HepG2 (cell line): ENCODE results near the gene CACNG5. TPM values are rescaled to one million over a fixed set of nuclear protein-coding genes. Genes with fewer than 3 reads are reported as not detected.

ENCODE experiments used
- ATAC-seq: fragments of 200-7000 bp; cut with Tn5 transposase; 3 replicates; pipeline ENCODE4 v1.9.1; 2020; ENCODE audit warnings: mild to moderate bottlenecking, moderate library complexity
- BruUV-seq: library from RNA; stranded (reverse); fragments of 400-500 nt; replicated peaks from 2 replicates; lab custom pipeline; 2021; lab: Mats Ljungman, UMichigan
- CTCF ChIA-PET: fragments of 300-600 bp; formaldehyde crosslinking; extraction: SDS; loops from one replicate; lab custom pipeline; 2021; ENCODE audit warnings: low total read pairs, inconsistent platforms, low intra/inter-chr PET ratio; lab: Yijun Ruan, JAX
- POLR2A ChIA-PET: fragments of 350-600 bp; sonication (Branson Sonifier 250); formaldehyde crosslinking; loops from one replicate; lab custom pipeline; 2020; ENCODE audit warnings: antibody characterized with exemption, inconsistent platforms; lab: Yijun Ruan, JAX
- DNase-seq: peaks from one replicate; pipeline ENCODE4 v3.0.0-alpha.2; 2015; ENCODE audit warnings: low spot score
- FAIRE-seq: peaks from 3 replicates; lab custom pipeline; 2011; peaks lifted over from hg19 to GRCh38; lab: Jason Lieb, UNC
- H2AFZ ChIP-seq: one replicate; pipeline ENCODE4 v1.6.1; 2011; ENCODE audit warnings: low read length, inconsistent platforms
- H3K27ac ChIP-seq: fragments of 300-600 bp; 3 replicates; pipeline ENCODE4 v1.8.0; 2011; ENCODE audit warnings: mixed run types, mild to moderate bottlenecking, mixed read lengths, low read length, inconsistent platforms; ENCODE audit not compliant: insufficient read depth; ENCODE audit errors: extremely low read length
- H3K27me3 ChIP-seq, 2 experiments: fragments of 200-600 bp in 1 of 2; 2 replicates in 1 of 2; 3 replicates in 1 of 2; pipeline versions ENCODE4 v1.6.0 to v1.8.0; 2011; ENCODE audit warnings: low read length in 2 of 2, mild to moderate bottlenecking in 2 of 2, moderate library complexity in 2 of 2, inconsistent platforms in 1 of 2; ENCODE audit not compliant: insufficient read depth in 2 of 2, control insufficient read depth in 1 of 2
- H3K36me3 ChIP-seq, 2 experiments: fragments of 200-600 bp in 1 of 2; replicated peaks in 1 of 2; 2 replicates in 1 of 2; 3 replicates in 1 of 2; pipeline versions ENCODE4 v1.5.1 to v1.8.0; 2011; ENCODE audit warnings: low read length in 2 of 2, inconsistent platforms in 1 of 2; ENCODE audit not compliant: insufficient read depth in 2 of 2, control insufficient read depth in 1 of 2
- H3K4me1 ChIP-seq: 2 replicates; pipeline ENCODE4 v1.5.1; 2012; ENCODE audit warnings: low read length, inconsistent platforms; ENCODE audit not compliant: insufficient read depth
- H3K4me2 ChIP-seq: 2 replicates; pipeline ENCODE4 v1.6.0; 2011; ENCODE audit warnings: low read depth, low read length, inconsistent platforms
- H3K4me3 ChIP-seq, 3 experiments: fragments of 200-600 bp in 1 of 3; sonication (generic), shearing (Covaris generic) in 1 of 3; replicated peaks in 1 of 3; 2 replicates each; pipeline ENCODE4 v1.5.1; 2011 to 2016; ENCODE audit warnings: low read length in 3 of 3, inconsistent platforms in 2 of 3, low read depth in 2 of 3, mild to moderate bottlenecking in 2 of 3, control low read depth in 1 of 3, mixed read lengths in 1 of 3; ENCODE audit not compliant: insufficient read depth in 1 of 3
- H3K79me2 ChIP-seq: one replicate; pipeline ENCODE4 v1.6.1; 2011; ENCODE audit warnings: low read length, inconsistent platforms; ENCODE audit not compliant: insufficient read depth
- H3K9ac ChIP-seq: 2 replicates; pipeline ENCODE4 v1.6.0; 2011; ENCODE audit warnings: mild to moderate bottlenecking, low read depth, low read length, inconsistent platforms; ENCODE audit not compliant: insufficient read depth
- H3K9me3 ChIP-seq: 2 replicates; pipeline ENCODE4 v1.5.1; 2012; ENCODE audit warnings: mild to moderate bottlenecking, low read length
- H4K20me1 ChIP-seq: 2 replicates; pipeline ENCODE4 v1.6.0; 2011; ENCODE audit warnings: inconsistent platforms, mild to moderate bottlenecking, low read length, moderate library complexity; ENCODE audit not compliant: insufficient read depth
- ATRX ChIP-seq: sonication (generic); formaldehyde crosslinking; IDR thresholded peaks from 2 replicates; pipeline ENCODE4 v1.4.0; 2020; ENCODE audit warnings: missing genetic modification reagents, borderline replicate concordance
- CTCF ChIP-seq: sonication (generic); formaldehyde crosslinking; IDR thresholded peaks from 2 replicates; pipeline ENCODE4 v1.5.0; 2020; ENCODE audit warnings: mild to moderate bottlenecking, missing genetic modification reagents, moderate library complexity
- MIER3 ChIP-seq: IDR thresholded peaks from 2 replicates; pipeline ENCODE4 v1.6.1; 2016; ENCODE audit warnings: missing compliant biosample characterization, borderline replicate concordance
- PHF5A ChIP-seq: IDR thresholded peaks from one replicate; pipeline ENCODE4 v1.6.1; 2018; ENCODE audit warnings: low read depth, missing genetic modification reagents; ENCODE audit not compliant: unreplicated experiment
- RAD21 ChIP-seq: fragments of 450-650 bp; formaldehyde crosslinking; IDR thresholded peaks from 2 replicates; pipeline ENCODE4 v1.5.0; 2020; ENCODE audit warnings: mild to moderate bottlenecking
- SKI ChIP-seq: fragments of 450-650 bp; IDR thresholded peaks from one replicate; pipeline ENCODE4 v1.6.1; 2018; ENCODE audit warnings: mild to moderate bottlenecking; ENCODE audit not compliant: partially characterized antibody
- STAG1 ChIP-seq: sonication (generic); formaldehyde crosslinking; IDR thresholded peaks from 2 replicates; pipeline ENCODE4 v1.4.0; 2020; ENCODE audit warnings: missing genetic modification reagents
- TCF7 ChIP-seq: sonication (generic); IDR thresholded peaks from 2 replicates; pipeline ENCODE4 v1.6.1; 2016; ENCODE audit warnings: antibody characterized with exemption, low read depth
- XRCC5 ChIP-seq: fragments of 200-400 bp; formaldehyde crosslinking; optimal IDR thresholded peaks from 2 replicates; pipeline ENCODE3; 2017; ENCODE audit warnings: mild to moderate bottlenecking, low read length
- ZNF768 ChIP-seq: sonication (generic); formaldehyde crosslinking; IDR thresholded peaks from 2 replicates; pipeline ENCODE4 v1.4.0; 2020; ENCODE audit warnings: missing genetic modification reagents
- WGBS: methylation state at CpG from one replicate; pipeline ENCODE4 v1.1.6; 2017; ENCODE audit warnings: low lambda C conversion rate; 5-methylcytosine and 5-hydroxymethylcytosine counted together
- in situ Hi-C: cut with HindIII; loops from 2 replicates; pipeline ENCODE4 v1.10.0; 2017; ENCODE audit warnings: low pct_unique_long_range_greater_than_20kb; ENCODE audit not compliant: extremely low pct_ligation_motif_present
- intact Hi-C: fragments of 100-400 bp; cut with micrococcal nuclease; formaldehyde crosslinking; loops from one replicate; pipeline ENCODE4 v1.10.0; 2022; ENCODE audit not compliant: unreplicated experiment
- polyA plus RNA-seq, 8 experiments: library from polyadenylated mRNA; depleted of rRNA in 3 of 8; stranded (reverse) in 7 of 8; unstranded in 1 of 8; fragments of >200 nt; fragmentation: Illumina TruSeq in 4 of 8; extraction: Trizol in 4 of 8; gene quantifications; 2 replicates each; pipeline versions ENCODE4 v1.2.1 to v1.2.3, GENCODE V29; 2011 to 2016; ENCODE audit warnings: low read depth in 4 of 8, missing spikeins in 1 of 8, mixed read lengths in 1 of 8; ENCODE audit not compliant: insufficient read depth in 1 of 8
- total RNA-seq, 5 experiments: library from RNA; depleted of rRNA; stranded (reverse); fragments of >200 nt; fragmentation: Illumina TruSeq; extraction: Trizol; gene quantifications; 2 replicates each; pipeline ENCODE4 v1.2.3, GENCODE V29; 2016; ENCODE audit warnings: low read depth in 1 of 5

The CACNG5 gene
- total and polyA plus RNA-seq, 2 of the 13 experiments (the other 11 are each of a cell fraction or from before 2014, with no cell fraction given), result not detected

GRCh38 chr17:66855204-66855603 is 20.3 kb downstream of the CACNG5 start:
- FAIRE-seq (no peak), DNase-seq (no peak), ATAC-seq (peak; percentile 66)
- Histone ChIP-seq H3K9ac (no peak overlapping the region), H3K4me3 (no peak overlapping the region), H2AFZ (no peak overlapping the region), H3K4me2 (no peak overlapping the region), H3K79me2 (no peaks in the 10 kb centered on the region), H3K36me3 (no peaks in the 10 kb centered on the region), H3K9me3 (no peaks in the 10 kb centered on the region), H4K20me1 (no peaks in the 10 kb centered on the region), H3K4me1 (no peaks in the 10 kb centered on the region), H3K27me3 (0 out of 5 replicates have a peak, but pooled peaks cover 0 to 13% of the 10 kb centered on the region in 2 experiments), H3K27ac (no peak overlapping the region)
- TF ChIP-seq ZNF768, result peak; percentile 81
- TF ChIP-seq MIER3 (CRISPR knock-in tag), result no peak
- TF ChIP-seq STAG1 (CRISPR knock-in tag), result peak; percentile 45
- 0 out of 2 replicates have a peak, but pooled peaks have one; percentile 17 for TF ChIP-seq RAD21 (CRISPR knock-in tag)
- TF ChIP-seq XRCC5, result peak; percentile 27
- peak; percentile 68 for TF ChIP-seq CTCF (CRISPR knock-in tag)
- no peak for TF ChIP-seq PHF5A
- no peak for TF ChIP-seq TCF7
- no peak for TF ChIP-seq SKI
- no peak for TF ChIP-seq ATRX (CRISPR knock-in tag)
- POLR2A ChIA-PET, result no interaction called here
- in situ Hi-C loops (no loop called here), intact Hi-C loops (no loop called here)
- no TSS peak for BruUV-seq
- CTCF ChIA-PET, result interaction anchor here (1.2 kb wide), 1 partner anchor 51 kb away, joined by 6 read pairs; no protein-coding TSS in a partner anchor
- 43% methylated on average over 10 of the region's 10 CpGs for WGBS
